HEK293 (cell line): Measurements from ENCODE around the gene TBL1X.

Source experiments
- BCL6B ChIP-seq: fragments of 450-650 bp; formaldehyde crosslinking; IDR thresholded peaks from 2 replicates; pipeline ENCODE4 v1.5.1; 2017; ENCODE audit warnings: missing biosample characterization, missing genetic modification characterization
- CTCF ChIP-seq: fragments of 450-650 bp; formaldehyde crosslinking; IDR thresholded peaks from 2 replicates; pipeline ENCODE4 v1.5.1; 2016; ENCODE audit warnings: missing biosample characterization, missing genetic modification characterization

- TF ChIP-seq CTCF (no peak), BCL6B (tag by site-specific recombination) (no peak)
Observed at GRCh38 chrX:9682861-9683260, 218.0 kb downstream of the TBL1X start.
